Activated CD4-positive, alpha-beta T cell treated with anti-CD3 and anti-CD28 coated beads, Interleukin-2, amount 50 U/mL, for 24 hours (primary cell): ENCODE data around the gene MRM2.

ENCODE experiments used
- DNase-seq, 2 donors: peaks; one replicate each; pipeline ENCODE4 v3.0.0-alpha.2; 2020; ENCODE audit warnings: low read depth in 1 of 2, low spot score in 1 of 2

MRM2 gene

DNA sequence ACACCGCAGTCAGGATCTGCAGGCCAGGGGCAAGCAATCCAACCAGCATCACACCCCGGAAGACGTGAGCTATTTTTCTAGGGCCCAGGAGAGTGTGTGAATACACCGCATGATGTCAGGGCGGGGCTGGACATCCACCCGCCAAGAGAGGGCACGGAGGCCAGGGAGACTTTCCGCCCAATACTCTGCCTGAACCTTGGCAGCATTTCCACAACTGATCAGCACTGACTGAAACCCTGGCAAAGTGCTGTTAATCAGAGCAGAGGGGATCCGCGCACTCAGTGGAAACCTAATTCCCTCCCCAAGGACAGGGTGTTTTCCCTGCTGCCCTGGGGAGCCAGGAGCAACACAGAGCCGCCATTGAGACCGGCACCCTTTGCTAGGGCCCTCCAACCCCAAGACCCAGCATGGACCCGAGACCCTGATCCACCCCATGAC is 17.5 kb downstream of the MRM2 start:
- no peak for DNase-seq

DNA sequence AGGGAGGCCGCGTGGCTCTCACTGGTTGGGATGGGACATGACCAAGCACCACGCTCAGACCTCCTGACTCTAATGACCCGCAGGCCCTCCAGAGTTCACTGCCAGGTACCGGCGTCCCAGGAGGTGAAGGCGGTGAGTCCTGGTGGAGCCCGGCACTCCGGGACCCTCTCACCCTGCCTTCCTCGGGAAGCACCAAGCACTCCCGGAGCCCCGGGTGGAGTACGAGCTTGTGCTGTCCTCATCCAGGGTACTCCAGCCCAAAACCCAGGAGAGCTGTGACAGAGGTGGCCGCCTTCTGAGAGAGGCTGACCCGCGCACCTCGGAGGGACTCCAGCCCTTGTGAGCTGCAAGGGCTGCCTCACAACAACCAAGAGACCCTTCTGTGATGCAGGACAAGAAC is 18.7 kb downstream of the MRM2 start:
- no peak for DNase-seq

DNA sequence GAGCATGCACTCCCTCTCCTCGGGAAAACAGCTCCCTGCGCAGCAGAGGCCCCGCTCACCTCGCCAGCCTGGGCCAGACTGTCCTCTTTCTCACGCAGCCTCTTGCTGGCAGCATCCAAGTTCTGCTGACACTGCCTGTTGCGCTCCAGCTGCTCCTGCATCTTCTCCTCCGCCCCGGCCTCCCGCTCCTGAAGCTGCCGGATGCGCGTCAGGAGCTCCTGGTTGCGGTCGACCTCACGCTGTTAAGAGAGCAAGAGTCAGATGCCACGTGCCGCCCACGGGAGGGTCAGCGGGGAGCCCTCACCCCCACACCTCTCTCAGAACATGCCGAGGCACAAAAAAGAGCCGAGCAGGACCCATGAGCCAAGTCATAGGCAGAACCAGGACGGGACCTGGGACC is 19.5 kb downstream of the MRM2 start:
- DNase-seq = no peak

DNA sequence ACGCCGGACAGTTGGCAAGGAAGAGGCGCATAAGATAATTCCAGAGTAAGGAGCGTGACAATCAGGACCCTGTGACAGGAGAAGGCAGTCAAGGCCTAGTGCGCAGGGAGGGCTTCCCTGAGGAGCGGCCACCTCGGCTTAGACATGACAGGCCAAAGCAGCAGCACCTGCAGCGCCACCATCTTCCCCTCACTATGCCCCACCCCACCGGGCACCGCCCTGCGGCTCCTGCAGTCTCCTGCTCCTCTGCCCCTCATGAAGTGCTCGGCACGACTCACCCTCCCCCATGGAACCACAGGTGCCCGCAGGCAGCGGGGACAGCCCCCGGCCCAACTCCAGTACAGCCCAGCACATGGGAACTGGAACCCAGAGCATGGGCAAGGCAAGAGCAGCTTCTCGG is 21.1 kb downstream of the MRM2 start:
- no peak for DNase-seq

DNA sequence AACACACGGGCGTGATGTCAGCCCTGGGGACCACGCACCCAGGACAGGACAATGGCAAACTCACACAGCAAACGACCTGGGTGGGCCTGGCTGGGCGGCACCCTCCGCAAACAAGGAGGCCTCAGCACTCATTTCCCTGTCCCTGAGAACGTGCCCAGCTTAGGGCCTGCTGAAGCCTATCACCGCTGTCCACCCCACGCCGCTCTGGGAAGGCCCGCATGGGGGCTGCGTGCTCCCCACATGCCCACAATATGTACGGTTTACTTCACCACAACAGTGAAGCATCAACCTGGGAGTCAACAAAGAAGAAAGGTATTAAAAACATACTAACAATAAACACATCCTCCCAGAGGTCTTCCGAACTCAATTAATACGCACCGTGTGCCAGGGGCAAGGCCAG is 21.5 kb downstream of the MRM2 start:
- no peak for DNase-seq

DNA sequence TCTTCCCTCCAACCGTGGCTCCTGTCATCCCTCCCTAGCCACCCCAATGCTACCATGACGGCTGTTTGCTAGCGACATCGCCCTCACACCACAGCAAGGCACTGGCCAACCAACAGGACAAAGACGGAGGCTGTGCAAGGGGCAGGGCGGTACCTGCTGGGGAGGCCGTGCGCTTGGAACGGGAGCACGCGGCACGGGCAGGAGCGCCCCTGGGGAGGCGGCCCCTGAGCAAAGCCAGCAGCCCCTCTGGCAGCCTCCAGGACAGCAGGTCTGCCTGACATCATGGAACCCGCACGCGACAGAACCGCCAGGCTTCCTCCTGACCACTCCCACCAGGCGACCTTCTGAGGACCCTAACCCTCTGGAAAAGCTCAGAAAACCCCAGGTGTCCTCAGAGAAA is 22.0 kb downstream of the MRM2 start:
- no peak for DNase-seq

DNA sequence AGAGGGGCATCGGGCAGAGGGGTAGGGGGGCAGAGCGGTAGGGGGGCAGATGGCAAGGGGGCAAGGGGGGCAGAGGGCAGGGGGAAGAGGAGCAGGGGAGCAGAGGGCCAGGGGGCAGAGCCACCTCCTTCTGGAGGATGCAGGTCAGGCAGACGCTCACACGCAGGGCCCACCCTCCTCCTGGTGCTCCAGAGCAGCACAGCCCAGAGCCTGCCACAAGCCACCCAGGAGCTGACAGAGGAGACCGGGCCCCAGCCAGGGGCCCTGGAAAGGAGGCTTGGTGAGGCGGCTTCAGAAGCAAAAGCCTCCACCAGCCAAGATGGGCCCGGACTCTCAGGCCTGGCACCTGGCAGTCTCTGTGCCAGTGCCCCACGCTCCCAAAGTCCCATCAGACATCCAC is 22.4 kb downstream of the MRM2 start:
- DNase-seq = no peak

DNA sequence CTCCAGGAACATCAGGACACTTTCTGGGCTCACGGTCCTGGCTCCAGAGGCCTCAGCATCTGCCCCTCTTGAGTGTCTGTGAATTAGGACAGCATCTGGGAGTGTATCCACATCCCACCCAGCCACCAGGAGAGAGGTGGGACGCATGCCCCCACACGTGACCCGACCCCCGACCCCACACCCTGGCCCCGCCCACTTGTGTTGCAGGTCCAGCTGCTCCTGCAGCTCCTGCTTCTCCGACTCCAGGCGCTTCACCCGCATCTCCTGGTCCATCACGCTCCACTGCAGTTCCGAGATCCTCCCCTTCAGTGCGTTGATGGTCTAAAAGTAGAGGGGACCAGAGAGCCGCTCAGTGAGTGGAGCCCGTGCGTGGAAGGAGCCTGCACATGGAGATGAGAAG is 22.9 kb downstream of the MRM2 start:
- no peak for DNase-seq

DNA sequence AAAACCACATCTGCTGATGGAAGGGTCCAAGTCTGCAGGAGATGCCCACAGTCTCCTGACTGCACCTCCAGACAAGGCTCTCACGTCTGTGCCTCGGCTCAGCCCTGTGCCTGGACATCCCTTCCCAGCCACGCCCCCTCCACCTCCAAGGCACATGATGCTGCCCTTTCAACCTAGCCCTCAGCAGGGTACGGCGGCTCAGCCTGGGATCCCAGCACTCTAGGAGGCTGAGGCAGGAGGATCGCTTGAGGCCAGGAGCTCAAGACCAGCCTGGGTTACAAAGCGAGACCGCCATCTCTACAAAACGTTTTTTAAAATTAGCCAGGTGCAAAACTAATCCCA is 23.6 kb downstream of the MRM2 start:
- no peak for DNase-seq

DNA sequence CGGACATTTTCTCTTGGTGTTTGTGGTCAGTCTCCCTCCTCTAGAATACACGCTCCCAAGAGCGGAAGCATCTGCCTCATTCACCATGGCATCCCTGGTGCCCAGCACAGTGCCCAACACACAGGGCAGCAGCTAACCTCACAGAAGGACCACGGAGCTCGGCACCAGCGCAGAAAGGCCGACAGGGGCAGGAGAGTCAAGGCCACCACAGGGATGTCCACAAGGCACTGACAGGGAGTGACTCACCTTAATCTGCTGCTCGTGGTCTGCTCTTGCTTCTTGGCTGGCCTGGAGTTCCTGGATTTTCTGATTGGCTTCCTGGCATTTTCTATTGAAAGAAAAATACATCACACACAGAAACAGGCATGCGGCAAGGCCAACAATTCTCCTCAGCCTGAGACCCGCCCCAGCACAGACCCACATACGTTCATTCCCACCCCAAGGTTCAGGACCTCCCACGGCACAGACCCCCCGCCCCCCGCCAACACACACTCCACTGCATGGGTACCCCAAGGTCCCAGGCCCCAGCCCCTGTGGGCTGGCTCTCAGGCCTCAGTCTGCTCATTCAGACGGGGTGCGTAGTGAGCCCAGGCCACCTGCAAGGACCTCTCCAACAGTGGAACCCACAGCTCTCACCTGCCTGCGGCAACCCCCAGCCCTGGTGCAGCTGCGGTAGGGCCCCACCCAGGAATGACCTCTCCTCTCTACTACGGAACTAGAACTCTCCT is 24.1 kb downstream of the MRM2 start:
- DNase-seq = no peak

DNA sequence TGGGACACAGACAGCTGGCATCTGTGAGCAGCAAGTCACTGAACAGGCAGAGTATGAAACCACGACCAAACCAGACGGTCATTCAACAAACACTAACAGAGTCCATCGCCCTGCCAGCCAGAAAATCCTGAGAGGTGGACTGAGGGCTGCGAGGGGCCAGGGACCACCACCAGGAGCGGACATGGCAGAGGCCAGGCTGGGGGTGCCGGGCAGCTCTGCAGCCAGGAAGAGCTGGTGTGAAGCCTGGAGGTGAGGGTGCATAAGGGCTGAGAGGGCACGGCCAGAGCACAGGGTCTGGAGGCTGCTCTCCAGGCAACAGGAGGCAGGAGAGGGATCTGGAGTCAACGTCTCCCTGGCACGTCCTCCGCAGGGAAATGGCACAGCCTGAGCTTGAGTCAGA is 24.8 kb downstream of the MRM2 start:
- DNase-seq = no peak

DNA sequence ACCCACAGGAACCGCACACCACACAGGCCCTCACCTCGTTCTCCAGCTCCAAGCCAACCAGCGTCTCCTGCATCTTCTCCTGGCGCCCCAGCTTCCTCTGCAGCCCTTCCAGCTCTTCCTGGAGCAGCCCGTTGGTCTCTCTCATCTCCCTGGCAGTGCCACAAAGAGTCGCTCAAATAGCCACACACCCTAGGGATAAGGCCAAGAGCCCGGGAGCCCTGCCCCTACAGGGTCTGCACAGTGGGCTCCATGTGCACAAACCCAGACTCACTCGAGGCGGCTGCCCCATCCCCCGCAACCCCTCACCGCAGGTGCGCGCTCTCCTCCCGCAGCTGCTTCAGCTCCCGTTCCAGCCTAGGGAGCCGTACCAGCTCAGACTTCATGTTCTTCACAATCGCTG is 26.2 kb downstream of the MRM2 start:
- DNase-seq = no peak

DNA sequence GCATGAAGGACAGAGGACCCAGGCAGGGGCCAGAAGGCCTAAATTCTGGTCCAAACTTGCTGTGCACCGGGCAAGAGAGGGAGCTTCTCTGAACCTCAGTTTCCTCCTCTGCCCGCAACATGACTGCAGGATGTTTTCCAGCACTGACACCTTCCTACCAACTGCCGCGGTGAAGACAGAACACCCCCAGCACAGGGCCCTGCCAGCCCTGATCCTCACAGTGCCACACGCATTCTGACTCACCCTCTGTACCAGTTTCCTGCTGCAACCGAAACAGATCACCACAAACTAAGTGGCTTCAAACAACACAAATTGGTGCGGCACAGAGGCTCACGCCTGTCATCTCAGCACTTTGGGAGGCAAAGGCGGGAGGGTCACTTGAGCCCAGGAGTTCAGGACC is 27.4 kb downstream of the MRM2 start:
- DNase-seq = no peak

DNA sequence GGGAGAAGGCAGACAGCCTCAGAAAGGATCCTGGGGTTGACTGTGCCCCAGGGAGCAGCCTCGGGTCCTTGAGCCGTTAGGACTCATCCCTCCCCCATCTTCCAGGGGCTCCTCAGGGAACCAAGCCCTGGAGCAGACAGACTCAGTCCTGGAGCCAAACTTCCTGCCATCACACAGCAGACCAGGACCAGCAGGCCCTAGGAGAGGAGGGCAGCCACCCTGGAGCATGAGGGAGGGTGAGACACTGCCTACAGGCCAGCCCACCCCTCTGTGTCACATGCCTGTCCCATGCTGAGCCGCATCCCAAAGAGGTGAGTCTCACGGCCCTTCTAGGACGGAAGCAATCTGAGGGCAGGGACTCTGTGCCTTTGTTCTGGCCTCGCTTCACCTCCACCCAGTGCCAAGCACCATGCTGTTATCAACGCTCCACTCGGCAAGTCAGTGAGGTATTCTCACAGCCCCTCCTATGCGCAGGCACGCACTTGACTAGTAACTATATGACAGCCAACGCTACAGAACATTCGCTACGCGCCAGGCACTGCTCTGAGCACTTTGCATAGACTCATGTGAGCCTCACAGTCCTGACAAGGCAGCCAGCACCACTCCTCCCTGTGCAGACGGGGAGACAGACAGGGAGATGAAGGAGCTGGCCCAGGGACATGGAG is 28.3 kb downstream of the MRM2 start:
- no peak for DNase-seq

DNA sequence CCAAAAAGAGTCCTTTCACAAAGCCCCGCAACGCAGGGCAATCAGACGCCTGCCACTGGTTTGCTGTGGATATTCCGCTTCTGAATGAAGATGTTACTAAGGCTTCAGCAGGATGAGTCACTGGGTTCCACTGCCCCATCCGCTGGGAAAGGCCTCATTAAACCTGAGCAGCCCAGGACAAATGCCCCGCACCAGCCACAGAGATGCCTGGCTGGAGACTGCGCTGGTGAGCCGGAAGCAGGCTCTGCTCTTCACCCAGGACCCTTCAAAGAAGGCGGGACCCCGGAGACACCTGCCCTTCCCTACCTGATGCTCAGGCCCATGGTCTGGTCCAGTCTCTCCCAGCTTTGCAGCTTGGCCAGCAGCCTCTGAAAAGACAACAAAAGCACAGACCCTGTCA is 29.1 kb downstream of the MRM2 start:
- DNase-seq = no peak

DNA sequence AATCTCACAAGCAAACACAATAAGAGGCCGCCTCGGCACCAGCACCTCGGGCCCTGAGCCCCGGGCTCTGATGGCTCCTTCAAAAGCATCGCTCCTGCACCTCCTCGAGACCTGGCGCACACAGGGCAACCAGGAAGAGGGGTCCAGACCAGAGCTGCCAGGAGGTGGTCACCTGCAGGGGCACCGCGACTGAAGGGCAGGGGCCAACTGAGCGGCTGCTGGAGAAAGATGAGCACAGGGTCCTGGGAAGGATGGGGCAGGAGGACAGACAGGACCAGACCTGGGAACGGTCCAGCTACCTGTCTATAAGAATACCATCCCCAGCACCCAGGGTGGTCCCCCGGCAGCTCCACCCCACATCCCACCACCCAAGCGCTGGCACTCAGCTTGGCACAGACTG is 30.1 kb downstream of the MRM2 start:
- DNase-seq = no peak

DNA sequence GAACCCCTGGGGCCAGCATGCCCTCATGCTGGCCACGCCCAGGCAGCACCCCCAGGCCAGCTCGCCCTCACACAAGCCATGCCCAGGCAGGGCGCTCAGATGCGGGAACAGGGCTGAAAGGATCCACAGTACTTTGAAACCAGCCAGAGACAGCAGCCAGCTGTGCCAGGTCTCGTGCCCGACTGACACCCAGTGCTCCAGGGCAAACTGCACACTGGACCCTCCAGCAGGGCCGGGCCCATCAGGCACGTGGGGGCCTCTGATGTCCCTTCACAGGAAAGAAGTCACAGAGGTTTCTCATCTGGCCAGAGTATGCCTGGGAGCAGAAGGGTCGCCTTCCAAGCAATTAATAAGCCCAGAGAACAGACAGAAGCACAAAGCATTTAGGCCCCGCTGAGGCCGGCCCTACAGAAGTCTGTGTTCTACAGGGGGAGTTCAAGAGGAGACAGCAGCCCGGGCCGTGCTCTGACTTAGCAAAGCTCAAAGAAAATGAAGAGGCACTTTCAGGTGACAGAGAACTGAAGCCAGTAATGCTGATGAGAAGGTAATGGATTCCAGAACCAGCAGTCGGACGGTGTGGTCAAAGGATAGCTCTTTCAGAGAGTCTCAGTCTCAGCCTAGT is 30.6 kb downstream of the MRM2 start:
- DNase-seq = no peak

DNA sequence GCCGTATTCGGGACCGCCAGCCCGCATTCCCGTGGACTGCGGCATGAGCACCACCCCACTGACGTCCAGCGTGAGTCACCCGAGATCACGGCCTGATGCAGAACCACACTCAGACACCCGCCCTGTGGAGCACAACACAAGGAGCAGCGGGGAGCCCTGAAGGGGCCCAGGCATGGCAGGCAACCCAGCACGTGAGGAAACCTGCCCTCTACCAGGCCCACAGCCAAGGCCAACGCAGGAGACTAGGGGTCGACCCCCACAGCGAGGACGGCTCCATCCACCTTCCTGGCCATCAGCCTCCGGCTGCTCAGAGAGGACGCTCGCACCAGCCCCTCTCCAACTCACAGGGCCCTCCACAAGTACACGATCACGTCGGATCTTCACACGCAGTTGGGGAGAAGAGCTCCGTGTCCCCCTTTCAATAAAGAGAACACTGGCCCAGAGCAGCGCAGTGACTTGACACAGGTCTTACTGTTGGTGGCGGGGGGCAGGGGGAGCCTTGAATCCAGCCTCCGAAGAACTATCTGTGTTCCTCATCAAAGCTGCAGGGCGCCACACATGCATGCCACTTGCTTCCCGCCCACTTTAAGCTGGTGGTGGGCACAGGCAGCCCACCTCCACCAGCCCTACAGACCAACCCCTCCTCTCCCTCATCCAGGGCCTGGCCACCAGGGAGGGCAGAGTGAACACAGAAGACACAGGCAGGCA is 31.3 kb downstream of the MRM2 start:
- DNase-seq = no peak

DNA sequence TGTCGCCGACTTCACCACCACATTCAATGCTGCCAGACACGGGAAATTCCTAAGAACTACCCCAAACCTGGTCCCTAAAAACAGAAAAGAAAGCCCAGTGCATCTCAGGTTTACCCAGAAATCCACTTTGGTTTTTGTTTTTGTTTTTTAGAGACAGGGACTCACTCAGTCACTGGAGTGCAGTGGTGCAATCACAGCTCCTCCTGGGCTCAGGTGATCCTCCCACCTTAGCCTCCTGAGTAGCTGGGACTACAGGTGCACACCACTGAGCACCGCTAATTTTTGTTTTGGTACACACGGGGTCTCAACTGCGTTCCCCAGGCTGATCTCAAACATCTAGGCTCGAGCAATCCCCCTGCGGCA is 32.1 kb downstream of the MRM2 start:
- no peak for DNase-seq

DNA sequence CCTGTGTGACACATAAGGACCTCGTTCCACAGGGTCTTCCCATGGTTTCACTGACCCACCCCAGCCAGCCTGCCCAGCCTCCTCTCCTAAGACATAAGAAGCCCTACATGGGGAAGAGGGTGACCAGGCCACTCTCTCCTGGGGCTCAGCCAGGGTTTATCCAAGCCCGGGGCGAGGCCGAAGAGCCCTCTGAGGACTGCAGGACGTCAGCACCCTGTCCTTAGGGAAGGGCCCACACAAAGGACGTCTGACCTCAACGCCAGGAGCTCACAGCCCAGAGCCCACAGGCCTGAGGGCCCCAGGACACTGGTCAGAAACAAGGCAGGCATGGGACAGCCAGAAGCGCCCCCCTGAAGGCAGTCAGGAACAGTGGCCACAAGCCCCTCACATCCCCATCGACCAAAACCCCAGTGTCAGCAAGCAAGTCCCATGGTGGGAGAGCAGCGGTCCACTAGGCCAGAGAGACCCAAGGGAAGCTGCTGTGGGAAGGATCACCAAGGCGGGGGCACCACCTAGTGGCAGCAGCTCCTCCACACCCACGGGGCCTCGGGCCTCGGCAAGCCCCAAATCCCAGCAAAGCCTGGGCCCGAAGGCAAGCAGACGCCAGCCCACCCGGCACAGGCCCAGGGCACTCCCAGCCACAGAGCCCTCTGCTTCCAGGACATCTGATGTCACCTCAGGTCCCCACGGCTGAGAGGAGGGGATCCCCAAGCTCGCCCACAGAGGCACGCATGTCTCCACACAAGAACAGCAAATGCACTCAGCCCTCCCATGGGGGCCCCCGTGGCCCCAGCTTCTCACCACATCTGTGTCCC is 32.7 kb downstream of the MRM2 start:
- DNase-seq = no peak

DNA sequence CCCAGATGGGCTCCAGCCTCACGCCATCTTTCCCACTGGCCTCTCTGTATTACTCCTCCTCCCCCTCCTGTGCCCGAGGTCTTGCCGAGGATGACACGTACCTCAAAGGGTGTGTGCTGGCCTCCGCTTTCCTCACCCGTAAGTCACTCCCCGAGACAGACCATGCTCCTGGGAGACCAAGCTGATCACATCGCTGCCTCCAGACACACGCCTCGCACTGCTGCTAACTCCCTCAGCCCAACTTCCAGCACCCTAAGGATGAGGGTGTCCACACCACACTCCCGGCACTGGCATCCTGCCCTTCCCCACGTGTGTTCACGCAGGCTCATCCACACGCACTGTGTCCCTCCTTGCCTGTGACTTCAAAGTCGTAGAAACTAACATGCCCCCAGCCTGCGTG is 33.3 kb downstream of the MRM2 start:
- no peak for DNase-seq
